HepG2 (cell line): Measurements from ENCODE around the gene CEP131. TPM values are rescaled to one million over a fixed set of nuclear protein-coding genes. Genes with fewer than 3 reads are reported as not detected.
A peak's percentile ranks its signal among the peaks of the same experiment; 100 is the strongest.

Experiments used
- ATAC-seq: fragments of 200-7000 bp; cut with Tn5 transposase; 3 replicates; pipeline ENCODE4 v1.9.1; 2020; ENCODE audit warnings: mild to moderate bottlenecking, moderate library complexity
- BruUV-seq: library from RNA; stranded (reverse); fragments of 400-500 nt; replicated peaks from 2 replicates; lab custom pipeline; 2021; lab: Mats Ljungman, UMichigan
- CTCF ChIA-PET: fragments of 300-600 bp; formaldehyde crosslinking; extraction: SDS; loops from one replicate; lab custom pipeline; 2021; ENCODE audit warnings: low total read pairs, inconsistent platforms, low intra/inter-chr PET ratio; lab: Yijun Ruan, JAX
- POLR2A ChIA-PET: fragments of 350-600 bp; sonication (Branson Sonifier 250); formaldehyde crosslinking; loops from one replicate; lab custom pipeline; 2020; ENCODE audit warnings: antibody characterized with exemption, inconsistent platforms; lab: Yijun Ruan, JAX
- DNase-seq: peaks from one replicate; pipeline ENCODE4 v3.0.0-alpha.2; 2015; ENCODE audit warnings: low spot score
- FAIRE-seq: peaks from 3 replicates; lab custom pipeline; 2011; peaks lifted over from hg19 to GRCh38; lab: Jason Lieb, UNC
- H2AFZ ChIP-seq: one replicate; pipeline ENCODE4 v1.6.1; 2011; ENCODE audit warnings: low read length, inconsistent platforms
- H3K27ac ChIP-seq: fragments of 300-600 bp; 3 replicates; pipeline ENCODE4 v1.8.0; 2011; ENCODE audit warnings: mixed run types, mild to moderate bottlenecking, mixed read lengths, low read length, inconsistent platforms; ENCODE audit not compliant: insufficient read depth; ENCODE audit errors: extremely low read length
- H3K27me3 ChIP-seq, 2 experiments: fragments of 200-600 bp in 1 of 2; 2 replicates in 1 of 2; 3 replicates in 1 of 2; pipeline versions ENCODE4 v1.6.0 to v1.8.0; 2011; ENCODE audit warnings: low read length in 2 of 2, mild to moderate bottlenecking in 2 of 2, moderate library complexity in 2 of 2, inconsistent platforms in 1 of 2; ENCODE audit not compliant: insufficient read depth in 2 of 2, control insufficient read depth in 1 of 2
- H3K36me3 ChIP-seq, 2 experiments: fragments of 200-600 bp in 1 of 2; replicated peaks in 1 of 2; 2 replicates in 1 of 2; 3 replicates in 1 of 2; pipeline versions ENCODE4 v1.5.1 to v1.8.0; 2011; ENCODE audit warnings: low read length in 2 of 2, inconsistent platforms in 1 of 2; ENCODE audit not compliant: insufficient read depth in 2 of 2, control insufficient read depth in 1 of 2
- H3K4me1 ChIP-seq: 2 replicates; pipeline ENCODE4 v1.5.1; 2012; ENCODE audit warnings: low read length, inconsistent platforms; ENCODE audit not compliant: insufficient read depth
- H3K4me2 ChIP-seq: 2 replicates; pipeline ENCODE4 v1.6.0; 2011; ENCODE audit warnings: low read depth, low read length, inconsistent platforms
- H3K4me3 ChIP-seq, 3 experiments: fragments of 200-600 bp in 1 of 3; sonication (generic), shearing (Covaris generic) in 1 of 3; replicated peaks in 1 of 3; 2 replicates each; pipeline ENCODE4 v1.5.1; 2011 to 2016; ENCODE audit warnings: low read length in 3 of 3, inconsistent platforms in 2 of 3, low read depth in 2 of 3, mild to moderate bottlenecking in 2 of 3, control low read depth in 1 of 3, mixed read lengths in 1 of 3; ENCODE audit not compliant: insufficient read depth in 1 of 3
- H3K79me2 ChIP-seq: one replicate; pipeline ENCODE4 v1.6.1; 2011; ENCODE audit warnings: low read length, inconsistent platforms; ENCODE audit not compliant: insufficient read depth
- H3K9ac ChIP-seq: 2 replicates; pipeline ENCODE4 v1.6.0; 2011; ENCODE audit warnings: mild to moderate bottlenecking, low read depth, low read length, inconsistent platforms; ENCODE audit not compliant: insufficient read depth
- H3K9me3 ChIP-seq: 2 replicates; pipeline ENCODE4 v1.5.1; 2012; ENCODE audit warnings: mild to moderate bottlenecking, low read length
- H4K20me1 ChIP-seq: 2 replicates; pipeline ENCODE4 v1.6.0; 2011; ENCODE audit warnings: inconsistent platforms, mild to moderate bottlenecking, low read length, moderate library complexity; ENCODE audit not compliant: insufficient read depth
- FOXC1 ChIP-seq: sonication (generic); formaldehyde crosslinking; IDR thresholded peaks from 2 replicates; pipeline ENCODE4 v1.8.0; 2022; ENCODE audit warnings: mild to moderate bottlenecking, missing genetic modification reagents, borderline replicate concordance
- HOXA9 ChIP-seq: sonication (generic); formaldehyde crosslinking; IDR thresholded peaks from 2 replicates; pipeline ENCODE4 v1.8.1; 2022; ENCODE audit warnings: missing genetic modification reagents, mild to moderate bottlenecking, moderate library complexity, borderline replicate concordance
- SAP130 ChIP-seq: IDR thresholded peaks from 2 replicates; pipeline ENCODE4 v1.6.1; 2016; ENCODE audit warnings: low read depth
- SMC3 ChIP-seq: IDR thresholded peaks from 2 replicates; pipeline ENCODE4 v1.6.1; 2011; ENCODE audit warnings: low read length, improper control_type of control experiment
- ZNF44 ChIP-seq: sonication (generic); formaldehyde crosslinking; IDR thresholded peaks from 2 replicates; pipeline ENCODE4 v1.5.1; 2020; ENCODE audit warnings: mild to moderate bottlenecking, missing genetic modification reagents
- ZNF556 ChIP-seq: sonication (generic); formaldehyde crosslinking; IDR thresholded peaks from 2 replicates; pipeline ENCODE4 v1.4.0; 2020; ENCODE audit warnings: mild to moderate bottlenecking, missing genetic modification reagents, borderline replicate concordance
- WGBS: methylation state at CpG from one replicate; pipeline ENCODE4 v1.1.6; 2017; ENCODE audit warnings: low lambda C conversion rate; 5-methylcytosine and 5-hydroxymethylcytosine counted together
- in situ Hi-C: cut with HindIII; loops from 2 replicates; pipeline ENCODE4 v1.10.0; 2017; ENCODE audit warnings: low pct_unique_long_range_greater_than_20kb; ENCODE audit not compliant: extremely low pct_ligation_motif_present
- intact Hi-C: fragments of 100-400 bp; cut with micrococcal nuclease; formaldehyde crosslinking; loops from one replicate; pipeline ENCODE4 v1.10.0; 2022; ENCODE audit not compliant: unreplicated experiment
- polyA plus RNA-seq, 8 experiments: library from polyadenylated mRNA; depleted of rRNA in 3 of 8; stranded (reverse) in 7 of 8; unstranded in 1 of 8; fragments of >200 nt; fragmentation: Illumina TruSeq in 4 of 8; extraction: Trizol in 4 of 8; gene quantifications; 2 replicates each; pipeline versions ENCODE4 v1.2.1 to v1.2.3, GENCODE V29; 2011 to 2016; ENCODE audit warnings: low read depth in 4 of 8, missing spikeins in 1 of 8, mixed read lengths in 1 of 8; ENCODE audit not compliant: insufficient read depth in 1 of 8
- total RNA-seq, 5 experiments: library from RNA; depleted of rRNA; stranded (reverse); fragments of >200 nt; fragmentation: Illumina TruSeq; extraction: Trizol; gene quantifications; 2 replicates each; pipeline ENCODE4 v1.2.3, GENCODE V29; 2016; ENCODE audit warnings: low read depth in 1 of 5
- TF ChIP-seq, protein P1 (sequence below): sonication (generic); formaldehyde crosslinking; IDR thresholded peaks from one replicate; pipeline ENCODE4 v1.5.1; 2020; ENCODE audit warnings: mild to moderate bottlenecking, missing genetic modification reagents; ENCODE audit errors: not compliant biosample characterization
- TF ChIP-seq, protein P2 (sequence below): IDR thresholded peaks from 2 replicates; pipeline ENCODE4 v1.6.1; 2016
- TF ChIP-seq, protein P3 (sequence below), 2 experiments: sonication (generic) in 1 of 2; formaldehyde crosslinking in 1 of 2; IDR thresholded peaks; 2 replicates each; pipeline versions ENCODE4 v1.4.0 to v1.6.1; 2018 to 2020; ENCODE audit warnings: missing genetic modification reagents in 2 of 2, borderline replicate concordance in 1 of 2, low read depth in 1 of 2, mild to moderate bottlenecking in 1 of 2, missing biosample characterization in 1 of 2

The CEP131 gene
- total and polyA plus RNA-seq, 2 of the 13 experiments (the other 11 are each of a cell fraction or from before 2014, with no cell fraction given): 5.0 to 16.8 TPM

DNA sequence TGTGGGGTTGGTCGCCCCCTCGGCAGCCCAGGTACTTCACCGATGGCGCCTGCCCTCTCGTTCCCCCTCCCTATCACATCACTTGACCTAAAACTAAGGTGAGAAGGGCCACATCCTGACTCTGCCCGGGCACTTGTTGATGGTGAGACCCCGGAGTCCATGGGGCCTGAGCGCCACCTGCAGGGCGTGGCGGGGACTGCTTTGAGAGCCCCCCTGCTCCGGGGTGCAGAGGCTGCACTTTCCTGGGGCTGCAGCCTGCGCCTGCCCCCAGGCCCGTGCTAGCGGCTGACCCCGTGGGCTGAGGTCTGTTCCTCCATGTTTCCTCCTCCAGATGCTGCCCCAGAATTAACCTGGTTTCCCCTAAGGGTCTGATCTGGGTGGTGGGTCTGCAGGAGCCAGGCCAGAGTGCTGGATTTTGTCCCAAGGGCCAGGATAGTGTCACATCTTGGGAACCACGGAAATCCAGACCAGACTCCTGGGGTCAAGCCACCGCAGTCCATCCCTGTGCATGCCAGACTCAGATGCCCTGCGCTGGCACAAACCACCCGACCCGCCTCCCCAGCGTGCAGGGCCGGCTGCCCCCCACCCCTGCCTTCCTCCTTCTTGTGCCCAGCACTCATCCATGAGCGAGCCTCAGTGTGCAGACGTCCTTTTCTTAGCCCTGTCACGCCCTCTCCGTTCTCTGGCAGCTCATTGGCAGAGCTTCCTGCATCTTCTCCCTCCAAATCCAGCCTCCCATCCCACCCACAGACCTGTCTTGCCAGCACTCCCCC is 19.1 kb upstream of the CEP131 start:
- Histone ChIP-seq H4K20me1 (peaks cover 8% of the 10 kb centered on the region; the same call in 1 of the 2 replicates), H3K4me1 (peaks cover 47% of the 10 kb centered on the region), H3K9me3 (no peaks in the 10 kb centered on the region), H3K27me3 (no peaks in the 10 kb centered on the region; a peak in 1 of 5 replicates), H3K79me2 (peaks cover 37% of the 10 kb centered on the region), H3K4me3 (no peak overlapping the region), H3K4me2 (no peak overlapping the region), H2AFZ (no peak overlapping the region), H3K27ac (no peak overlapping the region), H3K9ac (no peak overlapping the region), H3K36me3 (peaks cover 4 to 6% of the 10 kb centered on the region in 2 experiments; a peak in 1 of 5 replicates)
- no TSS peak for BruUV-seq
- FAIRE-seq (peak; percentile 78), ATAC-seq (peak; percentile 11), DNase-seq (peak; percentile 57)
- CTCF ChIA-PET: interaction anchor here (1.1 to 2.4 kb wide), 3 partner anchors 97 to 140 kb away, joined by 6 to 28 read pairs (median 9); no protein-coding TSS in a partner anchor
- POLR2A ChIA-PET: interaction anchor here (1.3 kb wide), 1 partner anchor 19 kb away, joined by 6 read pairs; the partner anchor contains the start of gene CEP131
- 71% methylated on average over 17 of the region's 26 CpGs for WGBS
- in situ Hi-C loops: no loop called here
- intact Hi-C loops: loop anchor here (1.0 kb wide), 1 partner anchor 100 kb away; no protein-coding TSS in a partner anchor
- TF ChIP-seq ZNF556 (CRISPR knock-in tag): peak; percentile 85; the same call in 1 of the 2 replicates
- TF ChIP-seq SMC3: peak; percentile 24; the same call in 1 of the 2 replicates
- peak; percentile 52 for TF ChIP-seq SAP130
- TF ChIP-seq ZNF44 (CRISPR knock-in tag): no peak
- TF ChIP-seq, protein P1, sequence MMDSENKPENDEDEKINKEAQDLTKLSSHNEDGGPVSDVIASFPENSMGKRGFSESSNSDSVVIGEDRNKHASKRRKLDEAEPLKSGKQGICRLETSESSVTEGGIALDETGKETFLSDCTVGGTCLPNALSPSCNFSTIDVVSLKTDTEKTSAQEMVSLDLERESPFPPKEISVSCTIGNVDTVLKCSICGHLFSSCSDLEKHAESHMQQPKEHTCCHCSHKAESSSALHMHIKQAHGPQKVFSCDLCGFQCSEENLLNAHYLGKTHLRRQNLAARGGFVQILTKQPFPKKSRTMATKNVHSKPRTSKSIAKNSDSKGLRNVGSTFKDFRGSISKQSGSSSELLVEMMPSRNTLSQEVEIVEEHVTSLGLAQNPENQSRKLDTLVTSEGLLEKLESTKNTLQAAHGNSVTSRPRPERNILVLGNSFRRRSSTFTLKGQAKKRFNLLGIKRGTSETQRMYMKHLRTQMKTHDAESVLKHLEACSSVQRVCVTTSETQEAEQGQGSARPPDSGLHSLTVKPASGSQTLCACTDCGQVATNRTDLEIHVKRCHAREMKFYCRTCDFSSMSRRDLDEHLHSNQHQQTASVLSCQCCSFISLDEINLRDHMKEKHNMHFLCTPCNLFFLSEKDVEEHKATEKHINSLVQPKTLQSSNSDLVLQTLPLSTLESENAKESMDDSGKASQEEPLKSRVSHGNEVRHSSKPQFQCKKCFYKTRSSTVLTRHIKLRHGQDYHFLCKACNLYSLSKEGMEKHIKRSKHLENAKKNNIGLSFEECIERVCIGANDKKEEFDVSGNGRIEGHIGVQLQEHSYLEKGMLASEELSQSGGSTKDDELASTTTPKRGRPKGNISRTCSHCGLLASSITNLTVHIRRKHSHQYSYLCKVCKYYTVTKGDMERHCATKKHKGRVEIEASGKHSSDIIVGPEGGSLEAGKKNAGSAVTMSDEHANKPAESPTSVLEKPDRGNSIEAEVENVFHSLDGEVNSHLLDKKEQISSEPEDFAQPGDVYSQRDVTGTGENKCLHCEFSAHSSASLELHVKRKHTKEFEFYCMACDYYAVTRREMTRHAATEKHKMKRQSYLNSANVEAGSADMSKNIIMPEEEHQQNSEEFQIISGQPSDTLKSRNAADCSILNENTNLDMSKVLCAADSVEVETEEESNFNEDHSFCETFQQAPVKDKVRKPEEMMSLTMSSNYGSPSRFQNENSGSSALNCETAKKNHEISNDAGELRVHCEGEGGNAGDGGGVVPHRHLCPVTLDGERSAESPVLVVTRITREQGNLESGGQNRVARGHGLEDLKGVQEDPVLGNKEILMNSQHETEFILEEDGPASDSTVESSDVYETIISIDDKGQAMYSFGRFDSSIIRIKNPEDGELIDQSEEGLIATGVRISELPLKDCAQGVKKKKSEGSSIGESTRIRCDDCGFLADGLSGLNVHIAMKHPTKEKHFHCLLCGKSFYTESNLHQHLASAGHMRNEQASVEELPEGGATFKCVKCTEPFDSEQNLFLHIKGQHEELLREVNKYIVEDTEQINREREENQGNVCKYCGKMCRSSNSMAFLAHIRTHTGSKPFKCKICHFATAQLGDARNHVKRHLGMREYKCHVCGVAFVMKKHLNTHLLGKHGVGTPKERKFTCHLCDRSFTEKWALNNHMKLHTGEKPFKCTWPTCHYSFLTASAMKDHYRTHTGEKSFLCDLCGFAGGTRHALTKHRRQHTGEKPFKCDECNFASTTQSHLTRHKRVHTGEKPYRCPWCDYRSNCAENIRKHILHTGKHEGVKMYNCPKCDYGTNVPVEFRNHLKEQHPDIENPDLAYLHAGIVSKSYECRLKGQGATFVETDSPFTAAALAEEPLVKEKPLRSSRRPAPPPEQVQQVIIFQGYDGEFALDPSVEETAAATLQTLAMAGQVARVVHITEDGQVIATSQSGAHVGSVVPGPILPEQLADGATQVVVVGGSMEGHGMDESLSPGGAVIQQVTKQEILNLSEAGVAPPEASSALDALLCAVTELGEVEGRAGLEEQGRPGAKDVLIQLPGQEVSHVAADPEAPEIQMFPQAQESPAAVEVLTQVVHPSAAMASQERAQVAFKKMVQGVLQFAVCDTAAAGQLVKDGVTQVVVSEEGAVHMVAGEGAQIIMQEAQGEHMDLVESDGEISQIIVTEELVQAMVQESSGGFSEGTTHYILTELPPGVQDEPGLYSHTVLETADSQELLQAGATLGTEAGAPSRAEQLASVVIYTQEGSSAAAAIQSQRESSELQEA (CRISPR knock-in tag): peak; percentile 8
- TF ChIP-seq, protein P2, sequence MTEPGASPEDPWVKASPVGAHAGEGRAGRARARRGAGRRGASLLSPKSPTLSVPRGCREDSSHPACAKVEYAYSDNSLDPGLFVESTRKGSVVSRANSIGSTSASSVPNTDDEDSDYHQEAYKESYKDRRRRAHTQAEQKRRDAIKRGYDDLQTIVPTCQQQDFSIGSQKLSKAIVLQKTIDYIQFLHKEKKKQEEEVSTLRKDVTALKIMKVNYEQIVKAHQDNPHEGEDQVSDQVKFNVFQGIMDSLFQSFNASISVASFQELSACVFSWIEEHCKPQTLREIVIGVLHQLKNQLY (CRISPR knock-in tag): no peak
- TF ChIP-seq HOXA9 (CRISPR knock-in tag): no peak
- 0 out of 2 replicates have a peak, but pooled peaks have one; percentile 43 for TF ChIP-seq FOXC1 (CRISPR knock-in tag)
- TF ChIP-seq, protein P3, sequence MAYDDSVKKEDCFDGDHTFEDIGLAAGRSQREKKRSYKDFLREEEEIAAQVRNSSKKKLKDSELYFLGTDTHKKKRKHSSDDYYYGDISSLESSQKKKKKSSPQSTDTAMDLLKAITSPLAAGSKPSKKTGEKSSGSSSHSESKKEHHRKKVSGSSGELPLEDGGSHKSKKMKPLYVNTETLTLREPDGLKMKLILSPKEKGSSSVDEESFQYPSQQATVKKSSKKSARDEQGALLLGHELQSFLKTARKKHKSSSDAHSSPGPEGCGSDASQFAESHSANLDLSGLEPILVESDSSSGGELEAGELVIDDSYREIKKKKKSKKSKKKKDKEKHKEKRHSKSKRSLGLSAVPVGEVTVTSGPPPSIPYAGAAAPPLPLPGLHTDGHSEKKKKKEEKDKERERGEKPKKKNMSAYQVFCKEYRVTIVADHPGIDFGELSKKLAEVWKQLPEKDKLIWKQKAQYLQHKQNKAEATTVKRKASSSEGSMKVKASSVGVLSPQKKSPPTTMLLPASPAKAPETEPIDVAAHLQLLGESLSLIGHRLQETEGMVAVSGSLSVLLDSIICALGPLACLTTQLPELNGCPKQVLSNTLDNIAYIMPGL (CRISPR knock-in tag; IDR thresholded peaks at IDR 0.05; ENCODE audit: borderline replicate concordance in 1 of 2, low read depth in 1 of 2): peak; percentile 64 to 69; a peak in 3 of 4 replicates
